GM18517 (cell line): ENCODE measurements around the gene PDGFB.

Source experiments
- ATAC-seq: cut with Tn5 transposase; IDR thresholded peaks from one replicate; pipeline ENCODE4 v1.9.1; 2021; ENCODE audit warnings: mild to moderate bottlenecking, moderate library complexity; ENCODE audit not compliant: unreplicated experiment

PDGFB gene

DNA sequence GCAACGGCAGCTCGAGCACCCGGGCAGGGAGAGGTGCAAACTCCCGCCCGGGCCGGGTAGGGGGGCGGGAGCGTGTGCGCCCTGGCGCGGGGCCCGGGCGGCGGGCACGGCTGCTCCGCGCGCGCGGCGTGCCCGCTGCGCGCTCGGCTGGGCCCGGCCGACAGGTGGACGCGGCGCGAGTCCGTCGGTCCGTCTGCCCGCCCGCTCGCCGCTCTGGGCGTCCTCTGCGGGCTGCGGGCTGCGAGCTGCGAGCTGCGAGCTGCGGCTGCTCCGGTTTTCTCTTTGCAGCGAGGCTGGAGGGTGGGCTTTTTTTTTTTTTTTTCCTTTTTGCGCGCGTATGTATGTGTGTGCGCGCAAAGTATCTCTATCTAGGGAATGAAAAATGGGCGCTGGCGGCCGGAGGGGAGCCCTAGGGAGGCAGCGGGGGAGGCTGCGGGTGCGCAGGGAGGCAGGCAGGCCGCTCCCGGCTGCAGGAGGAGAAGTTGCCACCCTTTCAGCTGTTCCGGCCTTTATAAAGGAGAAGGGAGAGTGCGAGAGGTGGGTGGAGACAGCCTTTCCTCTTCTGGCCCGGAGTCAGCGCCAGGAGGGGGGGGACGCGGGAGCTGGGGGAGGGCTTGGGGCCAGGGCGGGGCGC lies at the start of gene PDGFB:
PDGFB (minus strand) TSS at position 487 of the 634 bp plus-strand sequence. CDS start 1,019 bp downstream, outside the sequence.
- no peak for ATAC-seq

GRCh38 chr22:39293766-39294368 lies 49.1 kb upstream of the PDGFB start:
- ATAC-seq: no peak

DNA sequence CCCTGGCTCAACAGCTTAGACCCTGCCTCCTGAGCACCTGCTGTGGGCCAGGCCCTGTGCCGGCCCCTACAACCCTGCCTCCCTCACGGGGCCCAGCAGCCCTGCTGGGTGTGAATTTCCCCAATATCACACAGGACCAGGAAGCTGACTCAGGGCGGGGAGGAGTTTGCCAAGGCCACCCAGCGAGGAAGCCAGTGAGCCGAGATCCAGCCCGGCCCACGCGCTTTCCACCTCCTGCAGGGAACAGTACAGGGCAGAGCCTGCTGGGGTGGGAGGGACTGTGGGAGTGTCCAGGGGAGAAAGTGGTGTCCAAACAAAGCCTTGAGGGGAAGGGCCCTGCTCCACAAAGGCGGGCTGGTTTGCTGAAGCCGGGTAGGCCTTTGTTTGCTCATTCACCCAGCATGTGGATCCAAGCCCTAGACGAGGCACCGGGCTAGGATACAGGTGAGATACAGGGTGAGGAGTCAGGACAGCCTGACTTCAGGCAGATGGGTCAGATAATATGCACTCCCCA lies 47.8 kb upstream of the PDGFB start:
- ATAC-seq: no peak

DNA sequence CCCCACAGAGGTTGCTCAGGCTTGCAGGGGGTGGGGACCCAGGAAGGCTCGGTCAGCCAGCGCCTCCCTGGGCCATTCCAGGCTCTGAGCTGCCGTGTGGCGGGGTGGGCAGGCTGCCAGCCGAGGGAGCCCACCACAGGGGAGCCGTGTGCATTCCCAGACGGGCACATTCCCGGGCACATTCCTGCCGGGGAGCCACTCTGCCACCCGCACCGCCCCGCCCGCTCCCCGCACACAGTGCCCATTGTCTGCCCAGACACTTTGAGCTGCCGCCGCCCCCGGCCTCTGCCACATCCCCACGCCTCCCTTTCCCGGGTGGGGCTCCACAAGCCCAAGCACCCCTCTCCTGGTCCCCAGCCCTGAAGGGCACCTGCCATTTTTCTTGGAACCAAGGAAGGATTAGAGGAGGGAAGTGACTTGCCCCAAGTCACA lies 47.3 kb upstream of the PDGFB start:
- no peak for ATAC-seq

DNA sequence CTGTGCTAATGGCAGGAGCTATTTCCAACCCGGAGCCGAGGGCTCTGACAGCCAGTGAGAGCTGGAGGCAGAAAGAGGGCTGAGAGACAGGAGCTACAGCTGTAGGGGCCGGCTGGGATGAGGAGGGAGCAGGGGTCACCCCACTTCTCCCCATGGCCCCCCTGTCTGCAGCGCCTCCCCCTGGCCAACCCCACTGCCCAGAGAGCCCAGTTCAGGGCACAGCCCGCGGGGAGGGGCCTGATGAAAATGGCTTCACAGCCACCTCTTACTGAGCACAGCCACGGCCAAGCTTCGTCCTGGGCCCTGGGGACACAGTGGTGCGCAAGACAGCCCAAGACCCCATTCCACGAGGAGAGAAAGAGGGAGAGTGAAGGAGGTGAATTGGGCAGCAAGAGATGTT lies 46.7 kb upstream of the PDGFB start:
- no peak for ATAC-seq

DNA sequence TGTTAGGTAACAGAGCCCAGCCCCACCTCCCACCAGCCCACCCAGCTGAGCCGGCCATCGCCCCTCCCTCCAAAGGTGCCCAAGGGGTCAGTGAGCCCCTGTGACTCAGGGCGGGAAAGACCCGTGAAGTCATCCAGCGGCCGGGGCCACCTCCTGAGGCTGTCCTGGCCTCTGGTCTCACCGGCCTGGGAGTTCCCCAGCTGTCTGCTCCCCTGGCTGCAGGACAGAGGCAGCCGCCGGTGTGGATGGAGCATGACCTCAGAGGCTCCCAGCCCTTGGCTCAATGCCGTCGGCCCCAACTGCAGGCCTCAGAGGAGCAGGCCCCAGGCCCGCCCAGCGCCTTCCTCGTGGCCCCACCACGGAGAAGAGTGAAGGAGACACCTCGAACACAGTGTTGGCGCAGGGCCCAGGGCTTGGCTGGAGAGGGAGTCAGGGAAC lies 46.0 kb upstream of the PDGFB start:
- no peak for ATAC-seq

DNA sequence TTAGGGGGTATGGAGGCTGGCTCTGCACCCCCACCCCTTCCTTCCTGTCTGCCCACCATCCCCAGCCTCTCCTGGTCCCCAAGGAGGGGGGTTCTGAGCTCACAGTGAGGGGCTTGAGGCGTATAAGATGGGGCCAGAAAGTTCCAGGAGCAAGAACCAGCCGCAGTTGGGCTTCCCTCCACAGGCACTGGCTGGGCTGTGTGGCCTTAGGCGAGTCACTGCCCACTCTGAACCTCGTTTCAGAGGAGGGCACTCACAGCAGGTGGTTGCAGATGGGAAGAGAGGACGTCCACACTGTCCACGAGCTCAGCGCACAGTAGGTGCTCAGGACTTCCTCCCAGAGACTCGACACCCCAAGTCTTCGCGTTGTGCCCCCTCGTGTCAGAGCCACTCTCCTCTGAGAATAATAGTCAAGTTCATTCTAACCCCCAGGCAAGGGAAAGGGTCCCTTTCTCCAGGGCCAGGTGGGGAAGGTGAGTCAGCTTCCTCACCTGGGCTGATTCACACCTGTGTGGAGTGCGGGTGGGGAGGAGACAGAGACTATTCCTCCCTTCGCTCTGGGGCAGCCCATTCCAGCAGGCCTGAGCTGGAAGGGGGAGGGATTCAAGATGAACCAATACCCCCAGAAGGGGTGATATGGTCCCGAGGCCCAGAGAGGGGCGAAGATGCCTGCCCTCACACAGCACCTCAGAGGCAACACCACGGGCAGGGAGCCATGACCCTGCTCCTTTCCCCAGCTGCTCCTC lies 45.4 kb upstream of the PDGFB start:
- no peak for ATAC-seq

- ATAC-seq: no peak
Measured at GRCh38 chr22:39289533-39289932, 44.8 kb upstream of the PDGFB start.

DNA sequence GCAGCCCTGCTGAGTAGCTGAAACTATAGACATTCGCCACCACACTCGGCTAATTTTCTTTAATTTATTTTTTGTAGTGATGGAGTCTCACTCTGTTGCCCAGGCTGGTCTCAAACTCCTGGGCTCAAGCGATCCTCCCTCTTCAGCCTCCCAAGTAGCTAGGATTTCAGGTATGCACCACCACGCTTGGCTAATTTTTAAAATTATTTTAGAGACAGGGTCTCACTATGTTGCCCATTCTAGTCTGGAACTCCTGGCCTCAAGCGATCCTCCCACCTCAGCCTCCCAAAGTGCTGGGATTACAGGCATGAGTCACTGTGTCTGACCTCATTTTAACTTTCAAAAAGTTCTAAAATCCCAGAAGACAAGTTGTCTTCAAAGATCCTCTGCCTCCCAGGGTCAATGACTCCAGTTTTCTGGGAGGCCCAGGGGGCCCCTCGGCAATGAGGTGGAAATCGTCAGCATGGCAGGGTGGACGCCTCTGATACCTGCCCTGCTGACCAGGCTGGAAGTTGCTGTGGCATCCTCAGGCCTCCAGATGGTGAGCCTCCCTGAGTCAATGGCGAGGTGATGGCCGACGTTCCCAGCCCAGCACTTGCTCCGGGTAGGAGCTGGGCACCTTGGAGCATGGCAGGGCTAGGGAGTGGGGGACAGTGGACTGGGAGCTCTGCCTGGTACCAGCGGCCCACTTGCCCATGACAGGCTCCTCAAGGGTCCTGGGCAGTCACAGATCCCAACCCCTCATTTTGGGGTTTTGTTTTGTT lies 43.5 kb upstream of the PDGFB start:
- no peak for ATAC-seq

- ATAC-seq: no peak
Measured at GRCh38 chr22:39287076-39287725, 42.4 kb upstream of the PDGFB start.

DNA sequence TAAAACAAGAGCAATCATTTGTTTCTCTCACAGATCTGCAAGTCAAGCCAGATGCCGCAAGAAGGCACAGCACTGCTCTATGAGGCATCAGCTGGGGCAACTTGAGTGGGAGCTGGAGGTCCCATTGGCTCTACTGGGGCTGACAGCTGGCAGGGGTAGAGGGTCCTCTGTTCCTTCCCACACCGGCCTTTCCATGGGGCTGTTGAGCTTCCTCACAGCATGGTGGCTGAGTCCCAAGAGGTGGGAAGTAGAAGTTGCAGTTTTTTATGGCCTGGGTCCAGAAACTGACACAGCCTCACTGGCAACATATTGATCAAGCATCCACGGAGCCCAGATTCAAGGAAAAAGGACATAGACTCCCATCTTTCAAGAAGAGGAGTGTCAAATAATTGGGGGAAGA lies 40.2 kb upstream of the PDGFB start:
- ATAC-seq: no peak

GRCh38 chr22:39284142-39284980 lies 39.6 kb upstream of the PDGFB start:
- no peak for ATAC-seq

GRCh38 chr22:39283322-39284141 lies 38.8 kb upstream of the PDGFB start:
- no peak for ATAC-seq

GRCh38 chr22:39282645-39283321 lies 38.0 kb upstream of the PDGFB start:
- ATAC-seq: no peak

GRCh38 chr22:39281126-39281525 lies 36.3 kb upstream of the PDGFB start:
- ATAC-seq: no peak

GRCh38 chr22:39280250-39280649 lies 35.5 kb upstream of the PDGFB start:
- no peak for ATAC-seq

DNA sequence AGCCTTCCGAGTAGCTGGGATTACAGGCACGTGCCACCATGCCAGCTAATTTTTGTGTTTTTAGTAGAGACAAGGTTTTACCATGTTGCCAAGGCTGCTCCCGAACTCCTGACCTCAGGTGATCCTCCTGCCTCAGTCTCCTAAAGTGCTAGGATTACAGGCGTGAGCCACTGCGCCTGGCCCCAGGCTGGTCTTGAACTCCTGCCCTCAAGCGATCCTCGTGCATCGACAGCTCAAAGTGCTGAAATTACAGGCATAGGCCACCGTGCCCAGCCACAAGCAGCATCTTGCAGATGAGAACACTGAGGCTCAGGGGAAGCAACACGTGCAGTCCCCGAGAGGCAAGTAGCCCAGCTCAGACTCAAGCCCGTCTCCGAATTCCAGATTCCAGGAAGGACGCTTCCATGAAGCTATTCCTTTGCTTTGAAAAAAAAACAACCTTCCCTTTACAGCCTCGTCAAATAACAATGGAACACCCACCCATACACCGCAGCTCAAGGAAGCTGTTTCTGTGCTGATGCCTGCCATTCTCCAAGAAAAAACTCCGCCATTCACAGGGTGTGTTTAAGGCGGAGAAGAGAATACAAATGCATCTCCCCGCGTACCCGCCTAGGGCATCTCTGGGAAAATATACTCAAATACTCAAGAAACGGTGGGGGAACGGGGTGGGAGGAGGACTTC lies 34.5 kb upstream of the PDGFB start:
- ATAC-seq: no peak

DNA sequence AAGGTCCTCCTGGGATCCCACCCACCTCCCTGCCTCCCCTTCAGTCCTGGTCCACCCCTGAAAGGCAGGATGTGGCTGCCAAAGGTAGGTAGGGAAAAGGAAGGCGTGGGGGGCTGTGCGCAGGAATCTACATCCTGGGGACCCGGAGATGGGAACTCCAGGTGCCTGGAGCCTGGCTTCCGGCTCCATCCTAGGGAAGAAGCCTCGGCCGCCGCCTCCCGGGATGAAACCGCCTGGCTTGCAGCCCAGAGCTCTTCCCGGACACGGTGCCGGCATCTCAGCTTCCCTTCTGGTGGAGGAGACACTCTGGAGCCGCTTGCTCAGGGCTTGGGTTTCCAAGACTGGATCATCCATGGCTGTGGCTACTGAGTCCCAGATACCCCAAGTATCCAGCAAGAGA lies 33.3 kb upstream of the PDGFB start:
- ATAC-seq: no peak
